Stimulated activated CD4-positive, alpha-beta T cell treated with anti-CD3 and anti-CD28 coated beads, Interleukin-15, amount 100 ng/mL, for 48 hours (primary cell): ENCODE results near the gene CXCR5.
A peak's percentile ranks its signal among the peaks of the same experiment; 100 is the strongest.
"Not testable (repeated sequence)": the region's sequence is repeated elsewhere in the genome, so short reads cannot be mapped to it uniquely, and the experiment has no call there.

Experiments
- DNase-seq, 2 donors: peaks; one replicate each; pipeline ENCODE4 v3.0.0-alpha.2; 2020; ENCODE audit warnings: low read depth in 2 of 2

Gene CXCR5, protein sequence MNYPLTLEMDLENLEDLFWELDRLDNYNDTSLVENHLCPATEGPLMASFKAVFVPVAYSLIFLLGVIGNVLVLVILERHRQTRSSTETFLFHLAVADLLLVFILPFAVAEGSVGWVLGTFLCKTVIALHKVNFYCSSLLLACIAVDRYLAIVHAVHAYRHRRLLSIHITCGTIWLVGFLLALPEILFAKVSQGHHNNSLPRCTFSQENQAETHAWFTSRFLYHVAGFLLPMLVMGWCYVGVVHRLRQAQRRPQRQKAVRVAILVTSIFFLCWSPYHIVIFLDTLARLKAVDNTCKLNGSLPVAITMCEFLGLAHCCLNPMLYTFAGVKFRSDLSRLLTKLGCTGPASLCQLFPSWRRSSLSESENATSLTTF

GRCh38 chr11:118883368-118884071, at the start of gene CXCR5:
CXCR5 (plus strand) TSS chr11:118883892; CDS start chr11:118883942, 50 bp downstream.
- peak; percentile 47 to 57 for DNase-seq

GRCh38 chr11:118834427-118835028, 49.2 kb upstream of the CXCR5 start:
- no peak for DNase-seq

- DNase-seq, result no peak
These were observed 45.8 kb upstream of the CXCR5 start for GRCh38 chr11:118837868-118838267.

- DNase-seq, result no peak
These were observed 44.7 kb upstream of the CXCR5 start for GRCh38 chr11:118838905-118839553.

GRCh38 chr11:118841469-118842242, 42.0 kb upstream of the CXCR5 start:
- peak in 1 of 2 donors; percentile 35 for DNase-seq

DNA sequence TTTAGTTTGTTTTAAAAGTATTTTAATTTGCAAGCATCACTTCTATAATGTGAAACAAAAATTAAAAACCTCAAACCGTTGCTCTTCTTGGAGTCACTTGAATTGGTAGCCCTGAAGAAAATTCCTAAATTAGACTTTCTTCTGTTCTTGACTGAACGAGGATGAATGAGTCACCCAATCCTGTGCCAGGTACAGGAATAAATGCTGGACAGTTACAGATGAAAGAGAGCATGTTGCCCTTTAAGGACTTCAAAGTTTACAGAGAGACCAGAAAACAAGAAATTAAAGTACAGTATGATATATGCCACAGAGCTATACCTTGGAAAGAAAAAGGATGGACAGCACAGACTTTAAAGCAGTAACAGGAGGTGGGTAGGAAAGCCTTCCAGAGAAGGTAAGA, 41.3 kb upstream of the CXCR5 start:
- no peak for DNase-seq

- DNase-seq, result not testable (repeated sequence)
These were observed 40.8 kb upstream of the CXCR5 start for GRCh38 chr11:118842843-118843242.

DNA sequence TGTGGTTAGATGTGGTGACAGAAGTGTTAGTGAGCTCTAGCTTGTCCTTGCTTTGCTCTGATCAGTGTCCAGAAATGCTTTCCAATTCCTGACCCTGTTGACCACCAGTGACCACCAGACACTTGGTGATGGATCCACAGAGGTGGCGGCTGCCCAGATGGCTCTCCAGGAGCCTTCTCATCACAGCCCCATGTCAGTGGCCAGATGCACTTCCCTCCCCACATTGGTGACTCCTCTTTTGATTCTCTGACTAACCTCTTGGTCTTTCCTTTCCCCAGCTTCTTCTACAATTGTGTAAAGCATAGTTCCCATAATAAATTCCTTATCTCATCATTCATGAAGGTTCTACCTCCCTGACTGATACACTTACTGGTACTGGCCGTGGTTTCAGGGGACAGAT, 40.1 kb upstream of the CXCR5 start:
- DNase-seq, result no peak

- peak in 1 of 2 donors; percentile 13 for DNase-seq
These were observed 38.3 kb upstream of the CXCR5 start for GRCh38 chr11:118845369-118845768.

- DNase-seq, result no peak
These were observed 37.3 kb upstream of the CXCR5 start for GRCh38 chr11:118846181-118846935.

- no peak for DNase-seq
These were observed 33.9 kb upstream of the CXCR5 start for GRCh38 chr11:118849825-118850224.

GRCh38 chr11:118851970-118852369, 31.7 kb upstream of the CXCR5 start:
- DNase-seq, result no peak

- no peak for DNase-seq
These were observed 30.0 kb upstream of the CXCR5 start for GRCh38 chr11:118853678-118854077.

GRCh38 chr11:118856314-118856713, 27.4 kb upstream of the CXCR5 start:
- no peak for DNase-seq

GRCh38 chr11:118857385-118857784, 26.3 kb upstream of the CXCR5 start:
- no peak for DNase-seq

- DNase-seq, result no peak
These were observed 23.7 kb upstream of the CXCR5 start for GRCh38 chr11:118859973-118860372.

DNA sequence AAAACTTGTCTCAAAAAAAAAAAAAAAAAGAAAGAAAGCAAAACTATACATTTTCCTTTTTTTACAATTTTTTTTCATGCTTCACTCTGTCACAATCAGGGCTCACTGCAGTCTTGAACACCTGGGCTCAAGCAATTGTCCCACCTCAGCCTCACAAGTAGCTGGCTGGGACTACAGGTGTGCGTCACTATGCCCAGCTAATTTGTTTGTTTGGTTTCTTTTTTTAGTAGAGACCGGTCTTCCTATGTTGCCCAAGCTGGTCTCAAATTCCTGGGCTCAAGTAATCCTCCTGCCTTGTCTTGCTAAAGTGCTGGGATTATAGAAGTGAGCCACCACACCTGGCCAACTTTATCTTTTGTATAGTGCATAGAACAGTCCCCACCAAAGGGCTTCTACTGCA, 15.0 kb upstream of the CXCR5 start:
- DNase-seq, result no peak

DNA sequence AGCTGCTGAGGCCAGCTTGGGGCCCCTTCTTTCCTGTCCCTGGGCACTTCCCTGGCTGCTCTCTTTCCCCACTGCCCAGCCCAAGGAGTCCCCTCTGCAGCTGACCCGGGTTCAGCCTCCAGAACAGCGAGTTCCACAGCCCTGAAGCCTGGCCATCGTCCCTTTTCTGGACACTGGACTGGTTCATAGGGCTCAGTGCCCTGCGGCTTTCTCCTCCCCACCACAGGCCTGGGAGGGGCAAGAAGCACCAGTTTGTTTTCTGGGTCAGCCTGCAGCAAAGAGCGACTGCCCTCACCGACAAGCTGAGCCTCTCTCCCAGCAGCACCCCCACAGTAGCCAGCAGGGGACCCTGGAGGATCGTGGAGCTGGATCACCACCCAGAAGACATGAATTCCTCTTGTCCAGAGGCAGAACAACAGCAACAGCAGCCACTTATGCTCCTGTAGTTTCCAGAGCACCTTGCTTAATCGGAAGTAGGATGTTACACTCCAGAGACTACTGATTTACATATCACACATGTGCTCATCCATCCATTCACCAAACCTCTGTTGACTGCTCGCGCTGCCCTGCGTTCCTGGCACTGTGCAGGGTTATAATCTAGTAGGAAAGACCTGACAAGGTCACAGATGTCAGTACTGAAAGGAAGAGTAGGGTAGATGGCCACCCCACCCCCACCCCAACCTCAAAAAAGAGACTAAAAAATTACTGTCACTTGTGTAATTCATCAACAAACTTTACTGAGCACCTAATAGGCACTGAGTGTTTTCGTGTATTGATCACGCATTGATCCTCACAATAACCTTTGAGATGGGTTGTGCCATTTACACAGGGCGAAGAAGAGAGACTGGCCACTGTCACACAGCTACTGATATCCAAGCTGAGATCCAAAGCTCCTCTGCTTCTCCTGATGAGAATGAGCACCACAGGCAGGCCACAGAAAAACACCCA, 13.0 kb upstream of the CXCR5 start:
- DNase-seq, result no peak

DNA sequence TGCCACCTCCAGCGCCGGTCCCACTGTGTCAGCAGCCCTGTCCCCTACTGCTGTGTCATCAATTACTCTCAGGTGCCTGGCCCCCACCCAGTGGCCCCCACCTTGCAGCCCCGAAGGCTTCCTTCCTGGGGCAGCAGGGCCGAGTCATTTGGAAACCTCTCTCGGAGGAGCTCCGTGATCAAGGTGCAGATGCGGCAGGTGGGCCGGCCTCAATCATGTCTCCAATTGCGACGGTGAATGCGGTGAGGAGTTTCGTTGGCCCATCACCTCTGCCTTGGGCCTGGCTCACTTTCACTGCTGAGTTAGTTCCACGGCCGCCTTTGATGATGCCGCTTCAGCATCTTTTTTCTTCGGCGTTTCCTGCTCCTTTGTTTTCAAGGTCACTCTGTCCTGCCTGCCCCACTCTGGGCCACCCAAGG, 11.3 kb upstream of the CXCR5 start:
- DNase-seq, result peak in 1 of 2 donors; percentile 60

DNA sequence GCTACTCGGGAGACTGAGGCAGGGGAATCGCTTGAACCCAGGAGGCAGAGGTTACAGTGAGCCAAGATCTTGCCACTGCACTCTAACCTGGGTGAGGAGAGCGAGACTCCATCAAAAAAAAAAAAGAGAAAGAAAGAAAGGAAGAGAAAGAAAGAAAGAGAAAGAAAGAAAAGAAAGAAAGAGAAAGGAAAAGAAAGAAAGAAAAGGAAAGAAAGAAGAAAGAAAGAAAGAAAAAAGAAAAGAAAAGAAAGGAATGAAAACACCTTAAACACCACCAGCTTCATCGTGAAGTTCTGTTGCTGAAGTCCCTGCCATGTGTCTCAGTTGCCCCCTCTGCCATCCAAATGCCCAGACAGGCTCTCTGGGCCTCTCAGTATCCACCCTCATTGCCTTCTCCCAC, 9.9 kb upstream of the CXCR5 start:
- DNase-seq, result no peak
